ENCODE data around the gene SAMM50.

SAMM50 gene

DNA sequence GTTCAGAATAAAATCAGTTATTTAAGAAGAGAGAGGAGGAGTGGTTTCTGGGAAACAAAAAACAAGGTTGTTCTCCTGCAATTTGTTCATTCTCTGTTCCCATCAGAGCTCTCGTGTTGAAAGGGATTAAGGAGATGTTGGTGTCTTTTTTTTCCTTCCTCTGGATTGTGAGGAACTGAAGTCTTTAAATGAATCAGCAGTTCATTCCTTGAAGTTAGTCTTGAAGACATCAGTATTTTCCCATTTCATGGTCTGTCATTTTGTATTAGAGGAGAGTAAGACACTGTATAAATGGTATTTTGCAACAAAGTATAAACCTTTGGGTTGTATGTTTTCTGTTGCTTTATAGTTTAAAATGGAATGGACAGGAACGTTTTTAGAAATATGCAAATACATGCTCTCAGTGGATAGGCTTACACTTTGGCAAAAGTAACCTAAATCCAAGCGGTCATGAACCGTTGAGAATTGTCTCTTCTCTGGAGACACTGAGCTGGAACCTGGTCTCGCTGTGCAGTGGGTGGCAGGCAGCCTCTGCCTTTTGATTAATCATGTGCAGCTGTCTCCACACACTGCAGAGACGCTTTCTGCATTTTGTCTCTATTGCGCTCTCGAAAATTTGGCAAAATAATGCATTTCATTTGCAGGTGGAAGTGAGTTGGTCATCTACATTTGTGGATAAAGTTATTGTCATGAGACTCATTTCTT lies 33.0 kb downstream of the SAMM50 start:
- no peaks in the 10 kb centered on the region for H3K9me3 ChIP-seq
- DNase-seq = no peak
- H3K4me3 ChIP-seq (ENCODE audit: low read depth, low read length) = no peak overlapping the region
- peaks cover 5% of the 10 kb centered on the region; the same call in 1 of the 2 replicates for H3K4me1 ChIP-seq
- peaks cover 47% of the 10 kb centered on the region for H3K36me3 ChIP-seq
- TF ChIP-seq, protein P1, sequence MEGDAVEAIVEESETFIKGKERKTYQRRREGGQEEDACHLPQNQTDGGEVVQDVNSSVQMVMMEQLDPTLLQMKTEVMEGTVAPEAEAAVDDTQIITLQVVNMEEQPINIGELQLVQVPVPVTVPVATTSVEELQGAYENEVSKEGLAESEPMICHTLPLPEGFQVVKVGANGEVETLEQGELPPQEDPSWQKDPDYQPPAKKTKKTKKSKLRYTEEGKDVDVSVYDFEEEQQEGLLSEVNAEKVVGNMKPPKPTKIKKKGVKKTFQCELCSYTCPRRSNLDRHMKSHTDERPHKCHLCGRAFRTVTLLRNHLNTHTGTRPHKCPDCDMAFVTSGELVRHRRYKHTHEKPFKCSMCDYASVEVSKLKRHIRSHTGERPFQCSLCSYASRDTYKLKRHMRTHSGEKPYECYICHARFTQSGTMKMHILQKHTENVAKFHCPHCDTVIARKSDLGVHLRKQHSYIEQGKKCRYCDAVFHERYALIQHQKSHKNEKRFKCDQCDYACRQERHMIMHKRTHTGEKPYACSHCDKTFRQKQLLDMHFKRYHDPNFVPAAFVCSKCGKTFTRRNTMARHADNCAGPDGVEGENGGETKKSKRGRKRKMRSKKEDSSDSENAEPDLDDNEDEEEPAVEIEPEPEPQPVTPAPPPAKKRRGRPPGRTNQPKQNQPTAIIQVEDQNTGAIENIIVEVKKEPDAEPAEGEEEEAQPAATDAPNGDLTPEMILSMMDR (IDR thresholded peaks at IDR 0.05; ENCODE audit: low read depth, low read length) = no peak
- no peaks in the 10 kb centered on the region for H3K27me3 ChIP-seq

DNA sequence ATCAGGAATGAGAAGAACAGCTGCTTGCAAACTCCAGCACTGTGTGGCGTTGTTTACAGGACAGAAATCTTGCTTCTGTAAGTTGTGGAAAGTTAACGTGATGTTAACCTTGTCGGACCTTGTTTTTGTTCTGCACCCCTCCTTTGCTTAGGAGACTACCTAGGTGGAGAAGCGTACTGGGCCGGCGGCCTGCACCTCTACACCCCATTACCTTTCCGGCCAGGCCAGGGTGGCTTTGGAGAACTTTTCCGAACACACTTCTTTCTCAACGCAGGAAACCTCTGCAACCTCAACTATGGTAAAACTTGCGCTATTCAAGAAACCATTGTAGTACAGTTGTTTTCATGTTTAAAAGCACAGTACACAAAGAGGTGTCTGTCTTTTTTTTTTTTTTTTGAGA lies 33.7 kb downstream of the SAMM50 start:
- Histone ChIP-seq H3K4me3 (ENCODE audit: low read depth, low read length) (no peak overlapping the region), H3K36me3 (peaks cover 48% of the 10 kb centered on the region), H3K27me3 (no peaks in the 10 kb centered on the region), H3K4me1 (peaks cover 9% of the 10 kb centered on the region; the same call in 1 of the 2 replicates), H3K9me3 (no peaks in the 10 kb centered on the region)
- DNase-seq = no peak
- TF ChIP-seq, protein P1 (IDR thresholded peaks at IDR 0.05; ENCODE audit: low read depth, low read length) = no peak

DNA sequence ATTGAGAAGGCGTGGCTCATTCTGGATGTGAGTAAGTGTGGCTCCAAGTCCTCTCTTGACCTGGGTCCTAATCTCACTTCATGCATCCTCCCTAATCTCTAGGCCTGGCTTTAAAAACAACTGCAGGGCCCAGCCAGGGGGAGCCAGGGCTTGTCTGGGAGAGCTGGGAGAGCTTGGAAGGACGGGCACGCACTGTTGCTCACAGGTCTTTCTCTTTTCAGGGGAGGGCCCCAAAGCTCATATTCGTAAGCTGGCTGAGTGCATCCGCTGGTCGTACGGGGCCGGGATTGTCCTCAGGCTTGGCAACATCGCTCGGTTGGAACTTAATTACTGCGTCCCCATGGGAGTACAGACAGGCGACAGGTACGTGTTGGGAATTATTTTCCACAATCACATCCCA lies 34.8 kb downstream of the SAMM50 start:
- H3K36me3 ChIP-seq = peaks cover 51% of the 10 kb centered on the region
- H3K4me3 ChIP-seq (ENCODE audit: low read depth, low read length) = no peak overlapping the region
- peak; percentile 29 for DNase-seq

GRCh38 chr22:43991316-43992020 lies 36.2 kb downstream of the SAMM50 start:
- TF ChIP-seq, protein P1 (IDR thresholded peaks at IDR 0.05; ENCODE audit: low read depth, low read length) = no peak
- Histone ChIP-seq H3K4me3 (ENCODE audit: low read depth, low read length) (no peak overlapping the region), H3K27me3 (no peaks in the 10 kb centered on the region), H3K9me3 (no peaks in the 10 kb centered on the region), H3K4me1 (peaks cover 9% of the 10 kb centered on the region; the same call in 1 of the 2 replicates), H3K36me3 (peaks cover 58% of the 10 kb centered on the region)
- DNase-seq = no peak

More for the DNA sequence above, 34.8 kb downstream of the SAMM50 start:
- TF ChIP-seq, protein P1 (IDR thresholded peaks at IDR 0.05; ENCODE audit: low read depth, low read length) = peak; percentile 18
- Histone ChIP-seq H3K27me3 (no peaks in the 10 kb centered on the region), H3K9me3 (no peaks in the 10 kb centered on the region), H3K4me1 (peaks cover 9% of the 10 kb centered on the region; the same call in 1 of the 2 replicates)

DNA sequence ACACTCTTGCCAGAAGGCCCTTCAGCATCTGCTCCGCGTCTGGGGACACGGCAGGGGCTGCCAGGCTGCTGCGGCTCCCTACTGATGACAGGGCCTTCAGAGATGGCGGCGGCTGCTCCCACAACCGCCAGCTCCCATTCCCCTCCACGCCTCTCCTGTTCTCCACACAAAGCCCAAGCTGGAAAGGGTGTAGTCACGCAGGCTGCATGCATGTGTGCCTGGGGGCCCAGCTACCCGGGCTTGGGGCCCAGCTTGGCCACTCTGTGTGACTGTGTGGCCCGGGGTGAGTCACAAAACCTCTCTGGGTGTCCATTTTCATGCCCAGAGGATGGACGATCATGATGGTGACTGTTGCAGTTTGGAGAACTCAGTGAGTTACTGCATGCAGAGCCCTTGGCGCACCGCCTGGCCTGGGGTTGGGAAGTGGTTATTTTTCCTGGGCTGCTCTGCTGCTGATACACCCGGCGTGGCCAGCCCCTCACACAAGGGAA lies 37.1 kb downstream of the SAMM50 start:
- DNase-seq = peak; percentile 27
- no peaks in the 10 kb centered on the region for H3K9me3 ChIP-seq
- H3K36me3 ChIP-seq = peaks cover 62% of the 10 kb centered on the region
- H3K27me3 ChIP-seq = no peaks in the 10 kb centered on the region
- TF ChIP-seq, protein P1 (IDR thresholded peaks at IDR 0.05; ENCODE audit: low read depth, low read length) = no peak
- H3K4me1 ChIP-seq = peaks cover 9% of the 10 kb centered on the region; the same call in 1 of the 2 replicates
- H3K4me3 ChIP-seq (ENCODE audit: low read depth, low read length) = no peak overlapping the region

Measured in BE2C (cell line).